8988T (cell line): Measurements from ENCODE around the gene VSTM1.
"Not testable (repeated sequence)": the region's sequence is repeated elsewhere in the genome, so short reads cannot be mapped to it uniquely, and the experiment has no call there.

Source experiments
- DNase-seq: peaks from one replicate; pipeline ENCODE4 v3.0.0; 2011

VSTM1 gene

DNA sequence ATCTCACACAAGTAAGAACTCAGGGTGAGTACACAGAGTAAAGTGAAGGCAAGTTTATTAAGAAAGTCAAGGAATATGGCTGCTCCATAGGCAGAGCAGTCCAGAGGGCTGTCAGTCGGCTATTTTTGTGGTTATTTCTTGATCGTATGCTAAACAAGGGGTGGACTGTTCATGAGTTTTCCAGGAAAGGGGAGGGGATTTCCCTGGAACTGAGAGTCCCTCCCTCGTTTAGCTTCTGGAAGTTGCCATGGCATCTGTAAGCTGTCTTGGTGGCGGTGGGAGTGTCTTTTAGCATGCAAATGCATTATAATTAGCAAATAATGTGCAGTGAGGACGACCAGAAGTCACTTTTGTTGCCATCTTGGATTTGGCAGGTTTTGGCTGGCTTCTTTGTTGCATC, 5.8 kb upstream of the VSTM1 start:
- DNase-seq = no peak

DNA sequence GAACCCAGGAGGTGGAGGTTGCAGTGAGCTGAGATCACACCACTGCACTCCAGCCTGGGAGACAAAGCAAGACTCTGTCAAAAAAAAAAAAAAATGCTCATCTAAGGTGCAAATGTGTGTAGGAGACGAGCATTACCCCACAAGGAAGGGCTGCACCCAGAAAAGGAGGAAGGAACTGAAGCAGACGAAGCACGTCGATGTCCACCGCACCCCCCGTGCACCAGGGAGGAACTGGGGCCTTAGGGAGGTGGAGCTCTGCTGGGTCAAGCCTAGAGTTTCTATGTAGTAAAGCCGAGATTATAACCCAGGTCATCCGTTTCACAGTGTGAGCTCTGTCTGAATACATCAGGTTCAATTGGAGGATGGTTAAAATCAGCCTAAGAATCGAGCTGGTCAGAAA, 1.1 kb downstream of the VSTM1 start:
- no peak for DNase-seq

DNA sequence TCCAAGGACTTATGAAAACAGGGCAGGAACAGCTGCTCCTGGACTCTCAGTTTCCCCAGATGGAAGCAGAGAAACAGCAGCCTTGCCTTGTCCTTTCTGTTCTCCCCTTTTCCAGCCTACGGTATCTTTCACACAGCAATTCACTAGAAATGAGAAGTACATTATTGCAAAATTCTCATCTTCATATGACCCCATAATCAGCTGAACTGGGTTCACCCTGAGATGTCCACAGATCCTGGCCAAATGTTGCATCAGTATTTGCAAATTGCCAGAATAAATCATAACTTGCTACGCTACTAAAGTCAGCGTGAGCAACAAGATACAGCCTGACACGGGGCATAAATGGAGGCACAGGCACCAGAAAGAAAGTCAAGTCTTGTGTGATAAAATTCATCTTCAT, 16.1 kb downstream of the VSTM1 start:
- no peak for DNase-seq

DNA sequence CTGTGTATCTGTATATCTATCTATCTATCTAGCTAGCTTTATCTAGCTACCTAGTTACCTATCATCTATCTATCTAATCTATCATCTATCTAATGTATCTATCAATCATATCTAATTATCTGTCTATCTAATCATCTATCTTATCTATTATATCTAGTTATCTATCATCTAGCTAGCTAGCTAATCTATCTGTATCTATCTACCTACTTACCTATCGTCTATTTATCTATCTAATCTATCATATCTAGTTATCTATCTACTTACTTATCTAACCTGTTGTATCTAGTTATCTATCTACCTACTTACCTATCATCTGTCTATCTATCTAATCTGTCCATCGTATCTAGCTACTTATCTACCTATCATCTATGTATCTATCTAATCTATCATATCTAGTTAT, 17.9 kb downstream of the VSTM1 start:
- DNase-seq = no peak

DNA sequence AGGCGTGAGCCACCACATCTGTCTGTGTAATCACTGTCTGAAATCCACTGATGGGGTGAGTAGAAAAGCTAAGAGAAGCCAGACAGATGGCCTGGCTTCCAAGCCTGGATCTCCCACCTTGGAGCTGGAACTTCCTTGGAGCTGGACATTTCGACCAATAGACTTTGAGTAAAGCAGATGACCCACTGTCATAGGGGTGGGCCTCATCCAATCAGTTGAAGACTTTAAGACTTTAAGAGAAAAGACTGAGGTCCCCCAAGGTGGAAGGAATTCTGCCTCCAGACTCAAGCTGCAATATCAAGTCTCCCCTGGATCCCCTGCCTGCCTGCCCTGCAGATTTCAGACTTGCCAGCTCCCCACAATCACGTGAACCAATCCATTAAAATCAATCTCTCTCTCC, 20.7 kb downstream of the VSTM1 start:
- no peak for DNase-seq

DNA sequence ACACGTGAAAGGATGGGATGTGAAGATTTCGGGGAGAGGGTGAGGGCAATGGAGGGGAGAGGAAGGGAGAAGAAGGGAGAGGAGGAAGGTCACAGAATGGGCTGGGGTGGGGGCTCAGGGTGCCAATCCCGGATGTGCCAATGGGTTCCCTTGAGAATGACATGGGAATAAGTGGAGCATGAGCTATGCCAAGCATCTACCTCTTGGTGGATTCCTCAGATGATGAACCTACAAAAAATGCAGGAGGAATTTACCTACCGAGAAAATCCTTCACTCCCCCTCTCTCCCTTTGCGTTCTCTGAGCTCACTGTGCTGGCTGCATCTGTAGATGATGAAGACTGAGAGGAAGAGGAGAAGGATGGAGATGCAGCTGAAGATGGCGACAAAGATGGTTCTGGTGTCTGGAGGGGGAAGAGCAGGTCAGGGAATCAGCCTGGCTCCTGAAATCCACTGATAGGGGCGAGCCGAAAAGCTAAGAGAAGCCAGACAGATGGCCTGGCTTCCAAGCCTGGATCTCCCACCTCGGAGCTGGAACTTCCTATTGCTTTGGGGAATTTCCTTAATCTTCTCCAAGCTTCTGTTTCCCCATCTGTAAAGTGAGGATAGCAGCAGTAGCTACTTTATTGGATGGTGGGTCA, 21.6 kb downstream of the VSTM1 start:
- DNase-seq = peak; percentile 41

DNA sequence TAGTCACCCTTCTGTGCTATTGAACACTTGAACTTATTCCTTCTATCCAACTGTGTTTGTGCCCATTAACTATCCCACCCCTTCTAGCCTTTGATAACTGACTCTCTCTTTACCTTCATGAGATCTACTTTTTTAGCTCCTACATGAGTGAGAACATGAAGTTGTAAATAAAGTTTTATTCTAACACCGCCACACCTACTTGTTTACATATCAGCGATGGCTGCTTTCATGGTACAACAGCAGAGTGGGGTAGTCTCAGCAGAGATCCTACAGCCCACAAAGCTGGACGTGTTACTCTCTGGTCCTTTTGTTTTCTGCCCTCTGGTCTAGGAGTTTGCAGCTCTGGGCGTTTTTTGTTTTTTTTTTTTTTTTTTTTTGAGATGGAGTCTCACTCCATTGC, 23.7 kb downstream of the VSTM1 start:
- no peak for DNase-seq

DNA sequence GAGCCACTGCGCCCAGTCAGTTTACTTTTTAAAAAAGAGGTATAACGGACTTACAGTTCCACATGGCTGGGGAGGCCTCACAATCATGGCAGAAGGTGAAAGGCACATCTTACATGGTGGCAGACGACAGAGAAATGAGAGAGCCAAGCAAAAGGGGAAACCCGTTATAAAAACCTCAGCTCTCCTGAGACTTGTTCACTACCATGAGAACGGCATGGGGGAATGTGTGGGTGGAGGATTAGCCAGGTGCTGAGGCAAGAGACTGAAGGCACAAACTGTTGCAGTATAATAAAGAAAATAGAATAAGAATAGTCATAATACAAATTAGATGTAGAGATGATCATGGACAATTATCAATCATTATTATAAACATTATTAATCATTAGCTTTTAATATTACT, 27.2 kb downstream of the VSTM1 start:
- not testable (repeated sequence) for DNase-seq

DNA sequence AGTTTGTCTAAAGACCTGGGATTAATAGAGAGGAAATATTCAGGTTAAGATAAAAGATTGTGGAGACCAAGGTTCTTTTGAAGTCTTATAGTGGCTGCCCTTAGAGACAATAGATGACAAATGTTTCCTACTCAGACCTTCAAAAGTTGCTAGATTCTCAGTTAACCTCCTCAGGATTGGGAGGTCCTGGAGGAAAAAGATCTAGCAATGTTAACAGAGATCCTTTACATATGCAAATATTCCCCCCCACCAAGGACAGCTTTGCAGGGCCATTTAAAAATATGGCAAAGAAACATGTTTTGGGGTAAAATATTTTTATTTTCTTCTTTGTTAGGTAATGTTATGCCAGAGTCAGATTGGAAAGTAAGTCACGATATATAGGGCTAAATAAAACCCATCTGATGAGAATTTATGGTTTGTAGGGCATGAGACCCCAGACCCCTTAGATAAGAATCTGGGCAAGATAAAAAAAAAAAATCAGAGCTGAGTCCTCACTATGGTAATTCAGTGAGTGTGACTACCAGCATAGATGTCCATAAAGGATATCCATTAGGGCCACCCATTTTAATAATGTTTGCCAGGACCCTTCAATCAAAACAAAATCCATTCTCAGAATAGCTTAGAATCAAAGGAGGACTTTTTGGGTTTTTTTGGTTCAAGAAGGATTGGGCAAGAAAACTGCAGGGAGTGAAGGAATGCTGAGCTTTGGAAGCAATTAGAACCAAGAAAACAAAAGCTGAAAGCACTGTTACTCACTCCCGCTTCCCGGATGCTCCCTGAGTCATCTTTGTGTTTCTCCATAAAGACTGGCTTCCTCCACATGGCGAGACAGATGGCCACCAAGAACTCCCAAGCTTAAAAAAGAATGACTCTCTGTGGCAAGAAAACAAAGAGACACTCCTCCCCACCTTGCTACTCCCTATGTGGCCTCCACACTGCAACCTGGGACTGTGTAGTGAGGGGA, 28.2 kb downstream of the VSTM1 start:
- no peak for DNase-seq

DNA sequence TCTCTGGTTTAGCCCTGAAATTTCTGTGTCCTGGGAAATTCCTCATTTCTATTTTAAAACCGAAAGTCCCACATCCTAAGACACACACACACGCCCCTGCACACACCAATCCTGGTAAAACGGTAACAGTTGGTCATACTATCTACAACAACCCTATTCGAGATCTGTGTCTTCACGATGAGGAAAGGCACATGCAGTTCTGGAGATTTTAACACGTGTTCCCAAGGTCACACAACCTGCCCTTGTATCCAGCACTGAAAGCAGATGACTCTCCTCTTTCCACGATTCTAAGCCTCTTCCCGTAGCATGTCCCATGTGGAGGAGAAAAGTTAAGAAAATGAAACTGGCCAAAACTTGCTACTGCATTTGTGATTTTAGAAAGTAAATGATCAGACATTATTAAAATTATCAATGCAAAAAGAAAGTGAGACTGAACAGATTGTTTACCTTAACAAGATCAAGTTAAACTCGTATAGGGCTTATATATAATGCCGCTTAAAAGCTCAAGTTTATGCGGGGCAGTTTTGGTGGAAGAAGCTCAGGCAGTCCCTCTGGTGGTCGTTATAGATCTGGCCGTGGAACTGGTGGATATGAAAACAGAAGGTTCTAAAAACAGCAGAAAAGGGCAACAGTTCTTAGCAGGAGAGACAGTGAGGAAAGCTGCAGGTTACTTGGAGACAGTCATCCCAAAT, 32.7 kb downstream of the VSTM1 start:
- DNase-seq = no peak

DNA sequence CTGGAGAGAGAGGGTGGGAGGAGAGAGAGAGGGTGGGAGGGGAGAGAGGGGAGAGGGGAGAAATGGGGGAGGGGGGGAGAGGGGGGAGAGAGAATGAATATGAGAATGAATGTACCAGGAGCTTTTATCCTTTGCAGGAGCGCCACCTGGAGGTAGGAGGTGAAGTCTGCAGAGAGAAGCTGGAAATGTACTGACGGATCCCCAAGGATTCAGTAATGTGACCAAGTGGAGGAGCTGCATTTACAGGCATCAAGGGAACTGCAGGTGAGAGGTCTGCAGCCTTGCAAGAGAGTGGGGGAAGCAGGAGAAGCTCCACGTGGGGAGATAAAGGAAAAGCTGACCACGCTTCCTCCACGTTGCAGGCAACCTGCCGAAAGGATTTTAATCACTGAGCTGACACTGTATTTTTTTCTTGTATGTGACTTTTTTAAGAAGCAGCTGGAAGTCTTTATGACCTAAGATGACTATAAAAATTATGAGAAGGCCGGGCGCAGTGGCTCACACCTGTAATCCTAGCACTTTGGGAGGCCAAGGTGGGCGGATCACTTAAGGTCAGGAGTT, 33.7 kb downstream of the VSTM1 start:
- no peak for DNase-seq

DNA sequence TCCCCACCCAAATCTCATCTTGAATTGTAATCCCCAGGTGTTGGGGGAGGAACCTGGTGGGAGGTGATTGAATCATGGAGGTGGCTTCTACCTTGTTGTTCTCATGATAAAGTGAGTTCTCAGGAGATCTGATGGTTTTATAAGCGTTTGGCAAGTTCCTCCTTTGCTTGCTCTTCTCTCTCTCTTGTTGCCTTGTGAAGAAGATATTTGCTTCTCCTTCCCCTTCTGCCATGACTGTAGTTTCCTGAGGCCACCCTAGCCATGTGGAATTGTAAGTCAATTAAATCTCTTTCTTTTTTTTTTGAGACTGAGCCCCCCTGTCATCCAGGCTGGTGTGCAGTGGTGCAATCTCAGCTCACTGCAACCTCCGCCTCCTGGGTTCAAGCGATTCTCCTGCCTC, 34.4 kb downstream of the VSTM1 start:
- no peak for DNase-seq

DNA sequence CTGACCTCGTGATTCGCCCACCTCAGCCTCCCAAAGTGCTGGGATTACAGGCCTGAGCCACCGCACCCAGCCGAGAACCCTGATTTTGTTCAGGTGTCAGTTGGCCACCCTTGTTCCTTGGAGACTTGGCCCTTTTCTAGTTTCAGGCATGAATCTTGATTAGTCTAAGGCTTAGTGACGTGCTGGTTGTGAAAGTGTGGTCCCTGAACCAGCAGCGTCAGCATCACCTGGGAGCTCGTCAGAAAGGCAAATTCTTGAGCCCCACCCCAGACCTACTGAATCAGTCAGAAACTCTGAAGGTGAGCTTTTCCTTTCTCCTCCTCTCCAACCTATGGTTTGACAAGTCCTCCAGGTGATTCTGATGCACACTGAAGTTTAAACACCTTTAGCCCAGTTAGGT, 37.0 kb downstream of the VSTM1 start:
- no peak for DNase-seq

DNA sequence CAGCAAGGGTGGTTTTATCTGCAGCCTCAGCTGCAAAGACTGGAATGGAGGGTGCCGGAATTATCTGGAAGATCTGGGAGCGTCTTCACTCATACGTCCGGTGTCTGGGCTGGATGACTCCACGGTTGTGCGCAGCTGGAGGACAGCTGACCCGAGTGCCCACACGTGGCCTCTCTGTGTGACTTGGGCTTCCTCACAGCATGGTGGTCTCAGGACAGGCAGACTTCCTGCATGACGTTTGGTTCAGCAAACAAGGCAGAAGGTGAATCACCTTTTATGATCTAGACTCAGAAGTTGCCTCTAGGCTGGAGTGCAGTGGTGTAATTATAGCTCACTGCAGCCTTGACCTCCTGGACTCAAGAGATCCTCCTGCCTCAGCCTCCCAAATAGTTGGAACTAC, 39.0 kb downstream of the VSTM1 start:
- DNase-seq = no peak

DNA sequence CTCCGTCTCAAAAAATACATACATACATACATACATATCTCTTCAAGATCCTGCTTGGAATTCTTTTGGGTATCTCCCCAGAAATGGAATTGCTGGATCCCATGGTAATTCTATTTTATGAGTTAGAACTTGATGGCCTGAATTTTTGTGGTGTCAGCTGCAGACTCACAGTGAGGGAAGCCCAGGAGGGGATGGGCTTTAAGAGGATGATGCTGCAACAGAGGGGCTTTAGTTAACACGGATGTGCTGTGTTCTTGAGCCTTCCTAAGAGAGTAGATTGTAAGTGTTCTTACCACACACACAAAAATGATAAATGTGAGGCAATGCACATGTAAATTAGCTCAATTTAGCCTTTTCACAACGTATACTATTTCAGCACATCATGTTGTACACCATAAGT, 40.5 kb downstream of the VSTM1 start:
- no peak for DNase-seq

DNA sequence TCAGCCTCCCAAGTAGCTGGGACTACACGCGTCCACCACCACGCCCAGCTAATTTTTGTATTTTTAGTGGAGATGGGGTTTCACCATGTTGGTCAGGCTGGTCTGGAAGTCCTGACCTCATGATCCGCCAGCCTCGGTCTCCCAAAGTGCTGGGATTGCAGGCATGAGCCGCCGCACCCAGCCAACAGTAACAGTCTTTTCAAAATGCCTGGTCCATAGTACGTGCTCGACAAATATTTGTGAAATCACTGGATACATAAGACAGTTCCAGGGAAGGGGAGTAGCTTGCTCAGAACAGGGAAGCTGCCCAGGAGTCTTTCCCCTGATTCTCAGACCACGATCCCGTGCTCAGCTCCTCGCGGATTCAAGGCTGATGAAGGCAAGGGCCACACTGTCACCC, 41.8 kb downstream of the VSTM1 start:
- DNase-seq = no peak

DNA sequence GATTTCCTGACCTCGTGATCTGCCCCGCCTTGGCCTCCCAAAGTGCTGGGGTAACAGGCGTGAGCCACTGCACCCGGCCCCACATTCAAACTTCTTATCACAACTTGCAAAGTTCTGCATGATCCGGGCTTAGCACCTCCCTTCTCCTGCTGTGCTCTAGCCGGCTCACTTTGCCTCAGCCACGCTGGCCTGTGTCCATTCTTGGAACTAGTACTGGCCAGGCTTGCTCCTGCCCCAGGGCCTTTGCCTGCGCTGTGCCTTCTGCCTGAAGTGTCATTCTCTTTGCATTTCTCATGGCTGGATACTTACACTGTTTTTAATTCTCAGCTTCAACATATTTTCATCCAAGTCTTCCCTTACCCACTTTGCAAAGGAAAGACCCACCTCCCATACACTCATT, 42.3 kb downstream of the VSTM1 start:
- no peak for DNase-seq

DNA sequence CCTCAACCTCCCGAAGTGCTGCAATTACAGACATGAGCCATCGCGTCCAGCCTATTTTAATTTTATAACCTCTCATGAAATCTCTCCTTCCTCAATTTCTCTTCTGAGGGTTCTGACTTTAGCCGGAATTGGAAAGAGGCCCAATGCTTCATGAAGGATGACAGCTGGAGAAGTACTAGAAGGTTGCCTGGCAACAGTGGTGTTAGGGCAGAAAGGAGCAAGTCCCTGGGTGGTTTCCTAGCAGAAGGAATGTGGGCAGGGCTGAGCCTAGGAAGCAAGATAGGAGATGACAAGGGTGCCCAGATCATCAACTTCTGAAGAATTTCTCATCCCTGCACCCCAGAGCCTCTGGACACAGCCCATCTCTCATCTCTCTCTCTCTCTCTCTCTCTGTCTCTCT, 46.4 kb downstream of the VSTM1 start:
- no peak for DNase-seq

DNA sequence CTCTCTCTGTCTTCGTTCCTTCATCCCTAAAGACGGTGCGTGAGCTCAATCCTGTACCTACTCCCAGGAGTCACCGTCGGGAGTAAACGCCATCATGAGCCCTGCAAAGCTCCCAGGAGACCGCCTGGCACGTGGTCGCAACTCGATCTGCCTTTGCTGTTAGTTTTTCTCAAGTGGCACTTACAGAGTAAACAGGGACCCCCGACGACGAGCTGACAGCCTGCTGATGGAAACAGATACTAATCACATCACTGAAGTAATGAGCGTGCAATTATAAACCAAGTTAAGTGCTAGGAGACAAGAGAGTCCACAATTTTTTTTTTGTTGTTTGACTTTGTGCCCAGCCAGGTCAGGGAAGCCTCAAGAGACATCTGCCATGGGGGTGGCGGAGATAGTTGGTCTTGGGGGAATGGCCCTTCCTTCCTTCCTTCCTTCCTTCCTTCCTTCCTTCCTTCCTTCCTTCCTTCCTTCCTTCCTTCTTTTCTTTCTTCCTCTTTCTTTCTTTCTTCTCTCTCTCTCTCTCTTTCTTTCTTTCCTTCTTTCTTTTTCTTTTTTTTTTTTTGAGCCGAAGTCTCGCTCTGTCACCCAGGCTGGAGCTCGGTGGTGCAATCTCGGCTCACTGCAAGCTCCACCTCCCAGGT, 48.7 kb downstream of the VSTM1 start:
- no peak for DNase-seq

DNA sequence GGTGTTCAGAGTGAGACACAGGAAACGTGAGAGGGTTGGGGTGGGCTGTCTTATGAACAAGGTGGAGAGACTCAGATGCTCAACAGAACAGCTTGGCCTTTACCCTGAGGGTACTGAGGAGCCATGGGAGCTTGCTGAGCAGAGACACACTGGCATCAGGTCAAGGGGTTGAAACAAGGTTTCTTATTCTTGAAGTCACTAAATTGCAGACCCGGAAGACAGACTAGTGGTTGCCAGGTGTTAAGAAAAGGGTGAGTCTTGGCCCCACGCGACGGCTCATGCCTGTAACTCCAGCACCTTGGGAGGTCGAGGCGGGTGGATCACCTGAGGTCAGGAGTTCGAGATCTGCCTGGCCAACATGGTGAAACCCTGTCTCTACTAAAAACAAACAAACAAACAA, 49.8 kb downstream of the VSTM1 start:
- no peak for DNase-seq

DNA sequence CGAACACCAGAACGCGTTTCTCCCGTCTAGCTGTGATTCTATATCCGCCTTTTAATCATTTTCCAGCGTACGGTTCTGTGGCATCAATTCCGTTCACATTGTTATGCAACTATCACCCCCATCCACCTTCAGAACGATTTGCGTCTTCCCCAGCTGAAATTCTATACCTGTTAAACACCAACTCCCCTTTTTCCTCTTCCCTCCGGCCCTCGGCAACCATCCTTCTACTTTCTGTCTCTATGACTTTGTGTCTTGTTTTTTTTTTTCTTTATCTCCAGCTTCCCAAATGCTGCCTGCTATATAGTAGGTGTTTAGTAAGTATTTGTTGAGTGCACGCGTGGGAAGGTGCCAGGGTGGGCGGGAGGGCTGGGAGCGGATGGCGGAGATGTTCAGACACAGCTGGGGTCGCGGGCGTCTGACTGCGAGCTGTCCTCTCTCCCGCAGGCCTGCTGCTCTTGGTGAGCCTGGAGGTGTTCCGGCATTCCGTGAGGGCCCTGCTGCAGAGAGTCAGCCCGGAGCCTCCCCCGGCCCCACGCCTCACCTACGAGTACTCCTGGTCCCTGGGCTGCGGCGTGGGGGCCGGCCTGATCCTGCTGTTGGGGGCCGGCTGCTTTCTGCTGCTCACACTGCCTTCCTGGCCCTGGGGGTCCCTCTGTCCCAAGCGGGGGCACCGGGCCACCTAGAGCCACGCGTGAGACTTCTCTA, 52.0 kb downstream of the VSTM1 start:
- no peak for DNase-seq

DNA sequence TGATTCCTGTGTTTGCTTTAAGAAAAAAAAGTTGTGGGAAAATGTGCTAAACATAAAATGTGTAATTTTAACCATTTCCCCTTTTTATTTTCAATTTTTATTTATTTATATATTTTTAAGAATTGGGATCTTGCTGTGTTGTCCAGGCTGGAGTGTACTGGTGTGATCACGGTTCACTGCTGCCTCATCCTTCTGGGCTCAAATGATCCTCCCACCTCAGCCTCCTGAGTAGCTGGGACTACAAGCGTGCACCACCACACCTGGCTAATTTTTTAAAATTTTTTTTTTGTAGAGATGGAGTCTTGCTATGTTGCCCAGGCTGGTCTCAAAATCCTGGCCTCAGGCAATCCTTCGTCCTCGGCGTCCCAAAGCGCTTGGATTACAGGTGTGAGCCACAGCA, 53.2 kb downstream of the VSTM1 start:
- no peak for DNase-seq
